GM23248 (cell line): Measurements from ENCODE around the gene RPL29. TPM values are rescaled to one million over a fixed set of nuclear protein-coding genes. Genes with fewer than 3 reads are reported as not detected.

ENCODE experiments used
- DNase-seq: peaks from one replicate; pipeline ENCODE4 v3.0.0-alpha.2; 2015
- H2AFZ ChIP-seq: fragments of 200-600 bp; sonication (generic); 2 replicates; pipeline ENCODE4 v1.6.1; 2016; ENCODE audit warnings: antibody characterized with exemption
- H3F3A ChIP-seq: fragments of 200-600 bp; sonication (generic); 2 replicates; pipeline ENCODE4 v1.6.1; 2016; ENCODE audit warnings: mild to moderate bottlenecking, antibody characterized with exemption, mixed run types; ENCODE audit not compliant: insufficient read depth
- H3K27ac ChIP-seq: fragments of 200-600 bp; sonication (generic); 2 replicates; pipeline ENCODE4 v1.5.1; 2016; ENCODE audit warnings: mild to moderate bottlenecking
- H3K27me3 ChIP-seq: fragments of 200-600 bp; sonication (generic); replicated peaks from 2 replicates; pipeline ENCODE4 v1.6.1; 2016; ENCODE audit warnings: mild to moderate bottlenecking; ENCODE audit not compliant: insufficient read depth
- H3K36me3 ChIP-seq: fragments of 200-600 bp; sonication (generic); 2 replicates; pipeline ENCODE4 v1.6.1; 2016; ENCODE audit warnings: low read depth, mild to moderate bottlenecking
- H3K4me1 ChIP-seq: fragments of 200-600 bp; sonication (generic); 2 replicates; pipeline ENCODE4 v1.6.1; 2016; ENCODE audit warnings: mild to moderate bottlenecking; ENCODE audit not compliant: insufficient read depth
- H3K4me2 ChIP-seq: fragments of 200-600 bp; sonication (generic); one replicate; pipeline ENCODE4 v1.6.1; 2016; ENCODE audit warnings: mild to moderate bottlenecking; ENCODE audit not compliant: unreplicated experiment
- H3K4me3 ChIP-seq: fragments of 200-600 bp; sonication (generic); 2 replicates; pipeline ENCODE4 v1.5.1; 2016; ENCODE audit warnings: mild to moderate bottlenecking
- H3K79me2 ChIP-seq: fragments of 200-600 bp; sonication (generic); 2 replicates; pipeline ENCODE4 v1.6.1; 2016; ENCODE audit warnings: mild to moderate bottlenecking; ENCODE audit not compliant: insufficient read depth
- H3K9ac ChIP-seq: fragments of 200-600 bp; sonication (generic); 2 replicates; pipeline ENCODE4 v1.6.1; 2016; ENCODE audit warnings: mild to moderate bottlenecking
- H3K9me2 ChIP-seq: fragments of 200-600 bp; sonication (generic); 2 replicates; pipeline ENCODE4 v1.6.1; 2016; ENCODE audit warnings: mixed run types, mild to moderate bottlenecking, moderate library complexity; ENCODE audit not compliant: insufficient read depth
- H3K9me3 ChIP-seq: fragments of 200-600 bp; sonication (generic); one replicate; pipeline ENCODE4 v1.6.1; 2017; ENCODE audit warnings: low read depth
- H4K20me1 ChIP-seq: fragments of 200-600 bp; sonication (generic); 2 replicates; pipeline ENCODE4 v1.6.0; 2016; ENCODE audit not compliant: insufficient read depth
- EZH2 ChIP-seq: fragments of 200-600 bp; sonication (generic); IDR thresholded peaks from 2 replicates; pipeline ENCODE4 v1.6.1; 2018; ENCODE audit warnings: antibody characterized with exemption, mild to moderate bottlenecking; ENCODE audit not compliant: insufficient read depth, poor library complexity, severe bottlenecking
- EZH2phosphoT487 ChIP-seq: fragments of 200-600 bp; sonication (generic); IDR thresholded peaks from 2 replicates; pipeline ENCODE4 v1.6.1; 2018; ENCODE audit warnings: antibody characterized with exemption, moderate library complexity, mild to moderate bottlenecking, low read depth; ENCODE audit not compliant: insufficient read depth
- WGBS, 2 experiments: methylation state at CpG; one replicate each; pipeline ENCODE4 v1.1.6; 2015 to 2017; ENCODE audit warnings: low lambda C conversion rate in 2 of 2, low coverage in 1 of 2; ENCODE audit errors: missing lambda C conversion rate in 2 of 2; 5-methylcytosine and 5-hydroxymethylcytosine counted together
- in situ Hi-C: fragments of 300-500 bp; cut with MboI; formaldehyde crosslinking; loops from 2 replicates; pipeline ENCODE4 v1.15.0; 2020
- polyA plus RNA-seq: library from polyadenylated mRNA; unstranded; fragments of >200 nt; fragmentation: Nextera tagmentation; extraction: Ambion mirVana; gene quantifications from 2 replicates; pipeline ENCODE4 v1.2.1, GENCODE V29; 2016
- total RNA-seq: library from RNA; depleted of rRNA; stranded (reverse); fragments of >200 nt; shearing (Covaris generic); gene quantifications from 2 replicates; pipeline ENCODE4 v1.2.3, GENCODE V29; 2014

RPL29 gene
- total and polyA plus RNA-seq, 2 experiments from 2014 or later, result 690 to 1,164 TPM

DNA sequence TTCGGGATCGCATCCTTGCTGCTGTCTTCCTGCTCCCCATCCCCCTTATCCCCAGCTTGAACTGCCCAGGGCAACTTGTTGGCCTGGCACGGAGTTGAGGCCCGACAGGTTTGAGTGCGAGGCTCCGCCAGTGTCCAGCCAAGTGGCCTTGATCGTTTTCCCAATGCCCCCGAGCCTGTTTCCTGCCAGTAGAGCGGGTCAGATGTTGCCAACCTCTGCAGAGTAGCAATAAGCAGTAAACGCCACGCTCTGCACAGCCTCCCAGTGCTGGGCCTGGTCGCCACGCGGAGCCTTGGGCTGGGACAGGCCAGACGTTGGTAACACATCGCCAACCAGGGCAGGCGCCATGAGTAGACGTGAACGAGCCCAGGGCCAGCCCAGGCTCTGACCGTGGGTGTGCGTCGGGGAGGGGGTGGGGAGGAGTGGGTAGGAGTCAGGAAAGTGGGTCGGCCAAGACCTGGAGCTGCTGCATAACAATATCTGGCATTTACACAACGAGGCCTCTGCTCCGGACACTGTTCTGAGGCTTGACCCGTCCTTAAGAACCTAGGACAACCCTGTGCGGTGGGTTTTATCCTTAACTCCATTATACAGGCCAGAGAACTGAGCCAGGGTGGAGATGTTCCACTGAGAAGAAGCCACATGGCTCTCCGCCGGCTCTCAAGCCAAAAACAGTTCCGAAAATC lies 21.3 kb downstream of the RPL29 start:
- Histone ChIP-seq H3K27me3 (no peaks in the 10 kb centered on the region), H3F3A (peaks cover 18% of the 10 kb centered on the region), H3K4me3 (peak overlapping the region; percentile 92), H2AFZ (peak overlapping the region; percentile 96), H3K9me3 (no peaks in the 10 kb centered on the region), H3K36me3 (no peaks in the 10 kb centered on the region), H4K20me1 (no peaks in the 10 kb centered on the region), H3K9ac (peak overlapping the region; percentile 92), H3K4me2 (peak overlapping the region; percentile 98), H3K79me2 (peaks cover 19% of the 10 kb centered on the region), H3K9me2 (no peaks in the 10 kb centered on the region), H3K4me1 (peaks cover 12% of the 10 kb centered on the region), H3K27ac (peak overlapping the region; percentile 75)
- TF ChIP-seq EZH2phosphoT487 (no peak), EZH2 (no peak)
- peak; percentile 58 for DNase-seq
- in situ Hi-C loops, result no loop called here
- 6 to 9% methylated on average over 30 of the region's 30 CpGs for WGBS, 2 experiments

DNA sequence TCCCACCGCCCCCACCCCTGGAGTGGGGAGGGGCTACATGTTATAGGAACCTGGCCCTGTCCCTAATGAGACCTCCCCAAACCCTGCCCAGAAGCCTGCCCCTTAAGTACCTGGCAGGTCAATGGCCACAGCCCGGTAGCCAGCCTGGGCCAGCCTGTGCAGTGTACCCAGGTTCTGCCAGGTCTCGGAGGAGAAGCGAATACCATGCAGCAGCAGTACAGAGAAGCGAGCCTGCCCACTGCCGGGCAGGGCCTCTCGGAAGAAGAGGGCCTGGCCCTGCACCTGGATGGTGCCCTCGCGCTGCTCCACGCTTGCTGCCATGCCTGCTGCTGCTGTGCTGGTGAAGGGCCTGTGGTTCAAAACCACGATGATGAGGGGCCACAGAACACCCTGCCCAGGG lies 24.3 kb downstream of the RPL29 start:
- peaks cover 27% of the 10 kb centered on the region for H3K79me2 ChIP-seq
- in situ Hi-C loops, result no loop called here
- H3K4me3 ChIP-seq, result no peak overlapping the region
- 87 to 94% methylated on average over 10 to 11 of the region's 11 CpGs for WGBS, 2 experiments
- H3K27ac ChIP-seq, result no peak overlapping the region
- no peak overlapping the region for H3K9ac ChIP-seq
- DNase-seq, result no peak
- H3K9me2 ChIP-seq, result no peaks in the 10 kb centered on the region
- no peaks in the 10 kb centered on the region for H3K9me3 ChIP-seq
- peaks cover 19% of the 10 kb centered on the region for H3F3A ChIP-seq
- no peaks in the 10 kb centered on the region for H3K36me3 ChIP-seq
- H3K4me2 ChIP-seq, result no peak overlapping the region
- no peaks in the 10 kb centered on the region for H4K20me1 ChIP-seq
- H3K27me3 ChIP-seq, result no peaks in the 10 kb centered on the region
- peaks cover 18% of the 10 kb centered on the region for H3K4me1 ChIP-seq
- no peak overlapping the region for H2AFZ ChIP-seq
- TF ChIP-seq EZH2phosphoT487, result no peak

DNA sequence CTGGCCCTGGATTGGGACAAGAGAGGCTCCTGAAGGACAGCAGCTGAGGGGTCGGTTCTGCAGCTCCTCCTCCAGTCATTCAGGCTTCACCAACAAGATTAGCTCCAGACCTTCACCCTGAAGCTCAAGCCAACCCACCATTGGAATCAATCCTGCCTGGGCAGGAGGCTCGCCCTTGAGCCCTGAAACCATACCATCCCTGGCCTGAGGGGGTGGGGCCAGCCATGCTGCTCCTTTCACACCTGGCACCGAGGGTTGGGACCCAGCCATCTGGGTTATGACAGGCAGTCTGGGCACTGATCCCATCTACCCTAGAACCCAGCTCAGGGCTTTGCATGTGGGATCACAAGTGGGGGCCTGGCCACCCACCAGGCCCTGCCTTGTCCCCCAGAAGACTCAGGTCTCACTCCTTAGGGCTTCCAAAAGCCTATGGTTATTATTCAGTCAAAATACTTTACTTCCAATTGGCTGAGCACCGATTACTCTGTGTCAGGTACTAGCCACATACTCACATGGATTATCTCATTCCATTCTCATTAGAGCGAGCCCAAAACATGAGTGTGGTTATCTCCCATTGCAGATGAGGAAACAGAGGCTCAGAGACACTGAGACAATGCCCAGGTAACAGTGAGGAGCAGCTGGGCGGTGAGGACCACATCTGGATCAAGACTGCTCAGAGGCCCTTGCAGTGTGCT lies 24.9 kb downstream of the RPL29 start:
- Histone ChIP-seq H3K27me3 (no peaks in the 10 kb centered on the region), H3K4me2 (no peak overlapping the region), H4K20me1 (no peaks in the 10 kb centered on the region), H3K4me3 (no peak overlapping the region), H3K79me2 (peaks cover 33% of the 10 kb centered on the region), H2AFZ (no peak overlapping the region), H3K4me1 (peaks cover 17% of the 10 kb centered on the region), H3K36me3 (no peaks in the 10 kb centered on the region), H3K27ac (no peak overlapping the region), H3K9me3 (no peaks in the 10 kb centered on the region), H3K9ac (no peak overlapping the region), H3F3A (peaks cover 13% of the 10 kb centered on the region), H3K9me2 (no peaks in the 10 kb centered on the region)
- 59 to 64% methylated on average over 6 of the region's 6 CpGs for WGBS, 2 experiments
- in situ Hi-C loops, result no loop called here
- no peak for DNase-seq
- no peak for TF ChIP-seq EZH2
- TF ChIP-seq EZH2phosphoT487, result no peak

DNA sequence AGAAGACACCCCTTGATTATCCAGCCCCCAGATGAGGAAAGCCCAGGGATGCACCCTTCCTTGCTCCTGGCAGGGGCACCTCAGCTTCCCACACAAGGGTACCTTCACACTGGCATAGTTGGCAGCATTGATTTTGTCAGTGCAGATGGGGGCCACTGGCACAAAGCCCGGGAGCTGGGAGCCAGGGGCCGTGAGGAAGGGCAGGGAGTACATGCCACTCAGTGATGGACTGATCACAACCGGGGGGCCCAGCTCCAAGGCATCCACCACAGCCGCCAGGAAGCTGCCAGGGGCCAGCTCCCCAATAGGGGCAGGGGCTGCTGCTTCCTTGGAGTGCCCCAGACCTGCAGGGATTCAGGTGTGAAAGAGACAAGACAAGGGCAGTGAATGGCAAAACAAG lies 25.9 kb downstream of the RPL29 start:
- Histone ChIP-seq H3K79me2 (peaks cover 42% of the 10 kb centered on the region), H2AFZ (no peak overlapping the region), H3K27me3 (no peaks in the 10 kb centered on the region), H3F3A (peaks cover 8% of the 10 kb centered on the region), H3K4me3 (no peak overlapping the region), H3K9me3 (no peaks in the 10 kb centered on the region), H4K20me1 (no peaks in the 10 kb centered on the region), H3K9me2 (no peaks in the 10 kb centered on the region), H3K4me2 (no peak overlapping the region), H3K36me3 (no peaks in the 10 kb centered on the region), H3K4me1 (peaks cover 14% of the 10 kb centered on the region), H3K27ac (no peak overlapping the region), H3K9ac (no peak overlapping the region)
- TF ChIP-seq EZH2 (no peak), EZH2phosphoT487 (no peak)
- 70 to 77% methylated on average over 4 of the region's 4 CpGs for WGBS, 2 experiments
- DNase-seq, result no peak
- in situ Hi-C loops, result no loop called here
